Measurements from ENCODE around the gene PCNX3. TPM values are rescaled to one million over a fixed set of nuclear protein-coding genes. Genes with fewer than 3 reads are reported as not detected.

Gene PCNX3
- total and polyA plus RNA-seq, 2 of the 13 experiments (the other 11 are each of a cell fraction or from before 2014, with no cell fraction given) = 16.2 to 23.0 TPM

DNA sequence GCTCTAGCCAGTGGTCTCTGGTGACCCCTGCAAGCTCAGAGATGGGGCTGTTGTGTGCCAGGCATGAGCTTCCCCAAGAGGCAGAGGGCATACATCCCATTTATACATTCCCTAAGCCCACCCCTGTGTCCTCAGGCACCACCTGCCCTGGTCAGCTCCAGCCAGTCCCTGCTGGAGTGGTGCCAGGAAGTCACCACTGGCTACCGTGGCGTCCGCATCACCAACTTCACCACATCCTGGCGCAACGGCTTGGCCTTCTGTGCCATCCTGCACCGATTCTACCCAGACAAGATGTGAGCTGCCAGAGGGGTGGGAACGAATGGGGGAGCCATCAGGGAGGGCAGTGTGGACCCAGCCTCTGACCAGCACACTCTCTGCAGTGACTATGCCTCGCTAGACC is 31.5 kb upstream of the PCNX3 start:
- H3K27ac ChIP-seq (ENCODE audit: extremely low read length, insufficient read depth, low read length) = no peak overlapping the region
- in situ Hi-C loops (cut with HindIII; ENCODE audit: extremely low pct_ligation_motif_present, low pct_unique_long_range_greater_than_20kb) = no loop called here
- no peak overlapping the region for H3K9ac ChIP-seq (ENCODE audit: insufficient read depth, low read depth, low read length)
- WGBS (ENCODE audit: low lambda C conversion rate) = 91% methylated on average over 8 of the region's 8 CpGs
- TF ChIP-seq ZNF687 (CRISPR knock-in tag; IDR thresholded peaks at IDR 0.05) = peak; percentile 17; the same call in 1 of the 2 replicates
- TF ChIP-seq TEAD2 (CRISPR knock-in tag; IDR thresholded peaks at IDR 0.05) = no peak
- ChIA-PET POLR2A (no interaction called here), CTCF (ENCODE audit: low intra/inter-chr PET ratio, low total read pairs) (no interaction called here)
- H3K27me3 ChIP-seq (ENCODE audit: control insufficient read depth in 1 of 2, insufficient read depth in 2 of 2, low read length in 2 of 2) = no peaks in the 10 kb centered on the region
- H3K4me1 ChIP-seq (ENCODE audit: insufficient read depth, low read length) = peaks cover 29% of the 10 kb centered on the region
- no TSS peak for BruUV-seq (replicated peaks)
- H3K4me3 ChIP-seq (replicated peaks in 1 of 3; ENCODE audit: insufficient read depth in 1 of 3, low read depth in 2 of 3, low read length in 3 of 3) = no peak overlapping the region
- no peak overlapping the region for H2AFZ ChIP-seq (ENCODE audit: low read length)
- no peak for DNase-seq (ENCODE audit: low spot score)
- no peak for FAIRE-seq
- H3K36me3 ChIP-seq (replicated peaks in 1 of 2; ENCODE audit: control insufficient read depth in 1 of 2, insufficient read depth in 2 of 2, low read length in 2 of 2) = 0 out of 5 replicates have a peak, but pooled peaks cover 0 to 4% of the 10 kb centered on the region in 2 experiments
- H3K79me2 ChIP-seq (ENCODE audit: insufficient read depth, low read length) = no peaks in the 10 kb centered on the region
- H3K4me2 ChIP-seq (ENCODE audit: low read depth, low read length) = no peak overlapping the region
- no peak for ATAC-seq
- intact Hi-C loops (cut with micrococcal nuclease; ENCODE audit: unreplicated experiment) = no loop called here
- no peaks in the 10 kb centered on the region for H3K9me3 ChIP-seq (ENCODE audit: low read length)
- H4K20me1 ChIP-seq (ENCODE audit: insufficient read depth, low read length) = no peaks in the 10 kb centered on the region

DNA sequence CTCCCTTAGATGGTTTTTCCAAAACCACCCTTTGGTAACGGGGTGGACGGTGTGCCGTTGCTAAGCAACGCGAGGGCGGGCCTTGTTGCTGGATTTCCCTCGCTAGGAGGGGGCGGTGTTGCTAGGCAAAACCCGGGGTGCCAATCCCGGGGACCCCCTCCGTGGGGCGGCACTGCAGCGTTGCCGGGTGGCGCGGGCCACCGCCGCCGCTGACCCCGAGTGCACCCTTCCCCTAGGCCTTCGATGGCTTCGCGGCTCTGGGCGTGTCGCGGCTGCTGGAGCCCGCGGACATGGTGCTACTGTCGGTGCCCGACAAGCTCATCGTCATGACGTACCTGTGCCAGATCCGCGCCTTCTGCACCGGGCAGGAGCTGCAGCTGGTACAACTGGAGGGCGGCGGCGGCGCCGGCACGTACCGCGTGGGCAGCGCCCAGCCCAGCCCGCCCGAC is 30.8 kb upstream of the PCNX3 start:
- H3K79me2 ChIP-seq (ENCODE audit: insufficient read depth, low read length) = no peaks in the 10 kb centered on the region
- H2AFZ ChIP-seq (ENCODE audit: low read length) = no peak overlapping the region
- H3K4me1 ChIP-seq (ENCODE audit: insufficient read depth, low read length) = peaks cover 33% of the 10 kb centered on the region
- no peaks in the 10 kb centered on the region for H4K20me1 ChIP-seq (ENCODE audit: insufficient read depth, low read length)
- BruUV-seq (replicated peaks) = no TSS peak
- intact Hi-C loops (cut with micrococcal nuclease; ENCODE audit: unreplicated experiment) = no loop called here
- H3K27ac ChIP-seq (ENCODE audit: extremely low read length, insufficient read depth, low read length) = no peak overlapping the region
- H3K27me3 ChIP-seq (ENCODE audit: control insufficient read depth in 1 of 2, insufficient read depth in 2 of 2, low read length in 2 of 2) = no peaks in the 10 kb centered on the region
- no peak for ATAC-seq
- H3K36me3 ChIP-seq (replicated peaks in 1 of 2; ENCODE audit: control insufficient read depth in 1 of 2, insufficient read depth in 2 of 2, low read length in 2 of 2) = 0 out of 5 replicates have a peak, but pooled peaks cover 0 to 4% of the 10 kb centered on the region in 2 experiments
- no peak overlapping the region for H3K4me3 ChIP-seq (replicated peaks in 1 of 3; ENCODE audit: insufficient read depth in 1 of 3, low read depth in 2 of 3, low read length in 3 of 3)
- WGBS (ENCODE audit: low lambda C conversion rate) = 93% methylated on average over 23 of the region's 46 CpGs
- CTCF ChIA-PET (ENCODE audit: low intra/inter-chr PET ratio, low total read pairs) = no interaction called here
- no peak overlapping the region for H3K9ac ChIP-seq (ENCODE audit: insufficient read depth, low read depth, low read length)
- POLR2A ChIA-PET = interaction anchor here (1.5 kb wide), 1 partner anchor 10 kb away, joined by 4 read pairs; the partner anchor contains the start of gene KCNK7
- no peak for DNase-seq (ENCODE audit: low spot score)
- no peak overlapping the region for H3K4me2 ChIP-seq (ENCODE audit: low read depth, low read length)
- in situ Hi-C loops (cut with HindIII; ENCODE audit: extremely low pct_ligation_motif_present, low pct_unique_long_range_greater_than_20kb) = loop anchor here (5.0 kb wide), 1 partner anchor 42 kb away; no protein-coding TSS in a partner anchor
- FAIRE-seq = no peak
- H3K9me3 ChIP-seq (ENCODE audit: low read length) = no peaks in the 10 kb centered on the region
- TF ChIP-seq BORCS8-MEF2B (CRISPR knock-in tag; IDR thresholded peaks at IDR 0.05) = no peak
- no peak for TF ChIP-seq PHF8 (CRISPR knock-in tag; IDR thresholded peaks at IDR 0.05)
- no peak for TF ChIP-seq MAFK (conservative IDR thresholded peaks at IDR 0.05 in 1 of 2, IDR thresholded peaks at IDR 0.05 in 1 of 2; ENCODE audit: low read length in 2 of 2)
- no peak for TF ChIP-seq ZNF496 (CRISPR knock-in tag; IDR thresholded peaks at IDR 0.05; ENCODE audit: insufficient replicate concordance)
- no peak for TF ChIP-seq KAT2B (IDR thresholded peaks at IDR 0.05; ENCODE audit: borderline replicate concordance, low read depth, low read length)
- no peak for TF ChIP-seq REL (CRISPR knock-in tag; conservative IDR thresholded peaks at IDR 0.05)
- no peak for TF ChIP-seq ZNF430 (CRISPR knock-in tag; IDR thresholded peaks at IDR 0.05)
- no peak for TF ChIP-seq PHB2 (IDR thresholded peaks at IDR 0.05; ENCODE audit: partially characterized antibody)
- TF ChIP-seq, protein P1, sequence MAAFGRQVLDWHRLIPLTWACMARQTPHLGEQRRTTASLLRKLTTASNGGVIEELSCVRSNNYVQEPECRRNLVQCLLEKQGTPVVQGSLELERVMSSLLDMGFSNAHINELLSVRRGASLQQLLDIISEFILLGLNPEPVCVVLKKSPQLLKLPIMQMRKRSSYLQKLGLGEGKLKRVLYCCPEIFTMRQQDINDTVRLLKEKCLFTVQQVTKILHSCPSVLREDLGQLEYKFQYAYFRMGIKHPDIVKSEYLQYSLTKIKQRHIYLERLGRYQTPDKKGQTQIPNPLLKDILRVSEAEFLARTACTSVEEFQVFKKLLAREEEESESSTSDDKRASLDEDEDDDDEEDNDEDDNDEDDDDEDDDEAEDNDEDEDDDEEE (CRISPR knock-in tag; IDR thresholded peaks at IDR 0.05) = no peak
- no peak for TF ChIP-seq RNF2 (conservative IDR thresholded peaks at IDR 0.05; ENCODE audit: low read depth)
- no peak for TF ChIP-seq SIN3B (IDR thresholded peaks at IDR 0.05; ENCODE audit: low read length)
- no peak for TF ChIP-seq NR2F2 (IDR thresholded peaks at IDR 0.05; ENCODE audit: borderline replicate concordance, low read depth)
- TF ChIP-seq HMGA1 (CRISPR knock-in tag; conservative IDR thresholded peaks at IDR 0.05) = no peak
- no peak for TF ChIP-seq RBAK (CRISPR knock-in tag; IDR thresholded peaks at IDR 0.05)
